Adipocyte (in vitro differentiated cells): ENCODE results near the gene VGLL2.

Experiments
- DNase-seq: peaks from one replicate; pipeline ENCODE4 v3.0.0-alpha.2; 2015; ENCODE audit warnings: low read depth
- H3K27me3 ChIP-seq: replicated peaks from 2 replicates; pipeline ENCODE4 v1.7.0; 2013; ENCODE audit warnings: mild to moderate bottlenecking, low read length, moderate library complexity; ENCODE audit not compliant: control insufficient read depth, insufficient read depth
- H3K36me3 ChIP-seq: 2 replicates; pipeline ENCODE4 v1.7.0; 2013; ENCODE audit warnings: low read length, mild to moderate bottlenecking, moderate library complexity; ENCODE audit not compliant: control insufficient read depth, insufficient read depth, severe bottlenecking
- H3K4me1 ChIP-seq: 2 replicates; pipeline ENCODE4 v1.7.0; 2013; ENCODE audit warnings: mild to moderate bottlenecking, low read length, moderate library complexity; ENCODE audit not compliant: control insufficient read depth, insufficient read depth
- H3K4me3 ChIP-seq: 2 replicates; pipeline ENCODE4 v1.7.0; 2013; ENCODE audit warnings: mild to moderate bottlenecking, low read length, moderate library complexity
- H3K9ac ChIP-seq: 2 replicates; pipeline ENCODE4 v1.7.0; 2013; ENCODE audit warnings: mild to moderate bottlenecking, low read length, moderate library complexity
- H3K9me3 ChIP-seq: 2 replicates; pipeline ENCODE4 v1.7.0; 2013; ENCODE audit warnings: mild to moderate bottlenecking, low read length, moderate library complexity; ENCODE audit not compliant: control insufficient read depth

VGLL2 gene

DNA sequence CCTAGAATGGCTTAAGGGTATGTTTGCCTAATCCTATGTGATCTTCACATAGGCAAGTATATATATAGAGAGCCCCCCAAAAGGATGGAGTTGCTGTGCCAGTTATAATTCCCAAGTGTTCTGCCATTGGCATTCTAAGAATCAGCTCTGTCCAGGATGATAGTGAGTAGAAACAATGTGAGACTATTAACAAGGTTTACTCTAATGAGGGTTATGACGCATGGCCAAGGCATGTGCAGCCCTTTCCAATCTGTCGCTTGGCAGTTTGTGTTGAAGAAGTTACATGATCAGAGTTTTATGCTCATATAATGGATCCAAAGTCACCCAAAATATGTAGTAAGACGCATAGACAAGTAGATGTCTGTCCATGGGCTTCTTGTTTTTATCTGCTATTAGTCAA is 33.6 kb downstream of the VGLL2 start:
- Histone ChIP-seq H3K4me1 (peaks cover 3% of the 10 kb centered on the region), H3K27me3 (no peaks in the 10 kb centered on the region), H3K9ac (no peak overlapping the region), H3K36me3 (no peaks in the 10 kb centered on the region), H3K4me3 (no peak overlapping the region), H3K9me3 (no peaks in the 10 kb centered on the region)
- DNase-seq, result no peak

DNA sequence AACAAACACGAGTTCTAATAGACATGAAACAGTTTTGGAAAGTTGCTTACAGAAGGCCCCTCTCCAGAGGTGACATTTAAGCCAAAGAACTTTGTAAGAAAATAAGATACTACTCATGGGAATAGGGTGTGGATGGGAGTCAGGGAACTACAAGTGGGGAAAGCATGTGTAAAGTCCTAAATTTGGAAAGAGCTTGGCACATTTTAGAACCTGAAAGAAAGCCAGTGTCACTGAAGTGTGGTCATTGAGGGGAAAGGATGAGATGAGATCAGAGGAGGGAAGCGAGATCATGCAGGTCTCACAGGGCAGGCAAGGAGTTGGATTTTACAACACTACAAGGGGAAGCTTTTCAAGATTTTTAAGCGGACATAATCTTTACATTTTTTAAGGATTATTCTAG is 38.0 kb downstream of the VGLL2 start:
- H3K9me3 ChIP-seq, result no peaks in the 10 kb centered on the region
- H3K27me3 ChIP-seq, result no peaks in the 10 kb centered on the region
- H3K4me1 ChIP-seq, result peaks cover 3% of the 10 kb centered on the region
- H3K4me3 ChIP-seq, result no peak overlapping the region
- H3K36me3 ChIP-seq, result no peaks in the 10 kb centered on the region
- no peak for DNase-seq
- no peak overlapping the region for H3K9ac ChIP-seq

DNA sequence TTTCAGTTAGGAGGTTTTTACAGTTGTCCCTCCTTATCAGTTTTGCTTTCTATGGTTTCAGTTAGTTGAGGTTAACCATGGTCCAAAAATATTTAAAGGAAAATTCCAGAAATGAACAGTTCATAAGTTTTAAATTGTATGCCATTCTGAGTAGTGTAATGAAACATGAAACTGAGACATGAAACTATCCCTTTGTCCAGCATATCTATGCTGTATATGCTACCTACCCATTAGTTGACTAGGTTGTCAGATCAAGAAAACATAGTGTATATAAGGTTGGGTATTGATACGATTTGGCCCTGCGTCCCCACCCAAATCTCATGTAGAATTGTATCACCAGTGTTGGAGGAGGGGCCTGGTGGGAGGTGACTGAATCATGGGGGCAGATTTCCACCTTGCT is 39.1 kb downstream of the VGLL2 start:
- Histone ChIP-seq H3K9ac (no peak overlapping the region), H3K4me1 (peaks cover 3% of the 10 kb centered on the region), H3K36me3 (no peaks in the 10 kb centered on the region), H3K9me3 (no peaks in the 10 kb centered on the region), H3K27me3 (no peaks in the 10 kb centered on the region), H3K4me3 (no peak overlapping the region)
- DNase-seq, result no peak

DNA sequence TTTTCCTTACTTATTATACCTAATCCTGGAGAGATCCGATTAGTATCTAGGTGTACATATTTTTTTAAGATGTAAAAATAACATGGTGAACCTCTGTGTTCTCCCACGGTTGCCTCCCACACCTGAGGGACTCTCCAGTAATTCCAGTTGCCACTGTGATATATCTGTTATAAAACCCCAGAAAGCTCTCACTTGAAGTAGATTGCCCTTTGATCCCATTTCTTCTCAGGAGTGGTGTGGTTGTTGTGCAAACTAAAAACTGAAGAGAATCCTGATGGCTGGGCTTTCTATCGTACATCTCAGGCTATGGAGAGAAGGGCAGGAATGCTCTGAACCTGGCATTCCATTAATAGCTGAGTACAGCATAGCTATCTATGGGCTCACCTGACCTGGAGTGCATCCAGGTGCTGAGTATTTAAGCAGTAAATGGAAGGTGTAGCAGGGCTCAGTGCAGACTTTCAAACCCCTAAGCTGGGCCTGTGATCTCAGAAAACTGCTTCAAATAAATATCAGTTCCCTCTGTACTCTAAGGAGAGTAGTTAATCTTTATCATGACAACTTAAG is 41.0 kb downstream of the VGLL2 start:
- H3K4me3 ChIP-seq, result no peak overlapping the region
- peaks cover 3% of the 10 kb centered on the region for H3K4me1 ChIP-seq
- no peaks in the 10 kb centered on the region for H3K27me3 ChIP-seq
- H3K36me3 ChIP-seq, result no peaks in the 10 kb centered on the region
- H3K9ac ChIP-seq, result no peak overlapping the region
- DNase-seq, result no peak
- H3K9me3 ChIP-seq, result no peaks in the 10 kb centered on the region

DNA sequence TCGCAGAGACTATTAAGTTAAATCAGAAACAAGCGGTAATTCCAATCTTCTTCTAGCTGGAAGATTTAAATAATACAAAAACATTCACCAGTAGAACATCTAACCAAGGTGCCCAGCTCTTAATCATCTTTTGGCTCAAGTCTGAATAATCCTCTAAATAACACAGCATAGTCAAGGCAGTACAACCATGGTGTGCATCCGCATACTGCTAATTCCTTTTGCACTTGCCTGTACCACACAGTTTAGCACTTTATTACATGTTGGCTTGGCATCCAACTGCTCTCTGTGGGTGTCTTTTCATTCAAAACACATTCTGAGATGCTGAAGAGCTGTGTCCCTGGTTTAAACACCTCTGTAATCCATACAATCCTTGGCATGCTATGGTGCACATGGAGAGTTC is 42.3 kb downstream of the VGLL2 start:
- peaks cover 3% of the 10 kb centered on the region for H3K4me1 ChIP-seq
- DNase-seq, result no peak
- no peaks in the 10 kb centered on the region for H3K9me3 ChIP-seq
- H3K27me3 ChIP-seq, result peaks cover 5% of the 10 kb centered on the region
- no peaks in the 10 kb centered on the region for H3K36me3 ChIP-seq
- no peak overlapping the region for H3K9ac ChIP-seq
- H3K4me3 ChIP-seq, result no peak overlapping the region

DNA sequence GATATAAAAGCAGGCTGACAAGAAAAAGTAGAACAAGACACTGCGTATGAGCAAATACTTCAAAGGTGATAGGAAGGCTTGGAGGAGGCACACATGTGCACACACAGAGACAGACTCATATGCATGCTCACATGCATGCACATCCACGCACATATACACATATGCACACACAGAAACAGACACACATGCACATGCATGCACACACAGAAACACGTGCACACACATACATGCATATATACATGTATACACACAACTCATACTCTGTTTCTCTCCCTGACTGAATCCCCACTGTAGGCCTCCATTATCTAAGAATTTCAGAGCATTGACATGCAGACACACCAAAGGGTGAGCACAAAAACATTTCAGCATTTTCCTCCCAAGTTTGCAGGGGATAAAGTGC is 43.7 kb downstream of the VGLL2 start:
- H3K9me3 ChIP-seq, result no peaks in the 10 kb centered on the region
- H3K4me3 ChIP-seq, result no peak overlapping the region
- no peaks in the 10 kb centered on the region for H3K4me1 ChIP-seq
- H3K27me3 ChIP-seq, result peaks cover 5% of the 10 kb centered on the region
- H3K36me3 ChIP-seq, result no peaks in the 10 kb centered on the region
- H3K9ac ChIP-seq, result no peak overlapping the region
- no peak for DNase-seq

DNA sequence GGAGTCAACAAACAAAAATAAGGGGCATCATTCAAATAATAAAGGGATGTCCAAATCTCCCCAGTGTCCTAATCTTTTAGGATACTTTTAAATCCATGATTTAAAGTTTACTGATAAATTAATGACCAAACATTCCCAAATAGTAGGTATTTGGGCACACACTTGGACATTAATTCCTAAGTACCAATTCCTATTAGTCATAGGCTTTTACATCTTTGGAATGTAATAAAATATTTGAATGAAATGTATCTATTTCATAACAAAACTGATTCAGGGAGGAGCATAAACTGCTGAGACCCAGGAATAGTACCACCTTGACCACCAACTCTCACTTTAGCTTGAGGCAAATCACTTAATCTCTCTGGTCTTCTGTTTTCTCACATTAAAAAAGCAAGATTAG is 44.3 kb downstream of the VGLL2 start:
- Histone ChIP-seq H3K27me3 (peaks cover 5% of the 10 kb centered on the region), H3K36me3 (no peaks in the 10 kb centered on the region), H3K4me1 (no peaks in the 10 kb centered on the region), H3K9ac (no peak overlapping the region), H3K9me3 (no peaks in the 10 kb centered on the region), H3K4me3 (no peak overlapping the region)
- no peak for DNase-seq

DNA sequence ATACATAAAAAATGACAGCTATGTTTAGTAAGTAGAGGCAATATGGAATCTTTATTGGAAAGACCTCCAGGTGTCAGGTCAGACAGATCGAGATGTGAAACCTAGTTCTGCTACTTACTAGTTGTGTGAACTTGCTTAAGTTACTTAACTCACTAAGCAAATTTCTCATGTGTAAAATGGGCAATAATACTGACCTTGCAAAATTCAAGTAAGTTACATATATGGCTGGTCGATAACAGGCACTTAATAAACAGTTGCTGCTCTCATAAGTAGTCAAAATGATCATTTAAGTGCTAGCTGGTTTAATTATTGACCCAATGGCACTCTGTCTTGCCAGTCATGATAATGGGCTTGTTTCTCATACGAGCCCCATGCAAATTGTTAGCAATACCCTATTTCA is 46.0 kb downstream of the VGLL2 start:
- H3K36me3 ChIP-seq, result no peaks in the 10 kb centered on the region
- no peak overlapping the region for H3K4me3 ChIP-seq
- H3K9ac ChIP-seq, result no peak overlapping the region
- no peaks in the 10 kb centered on the region for H3K4me1 ChIP-seq
- peaks cover 5% of the 10 kb centered on the region for H3K27me3 ChIP-seq
- no peaks in the 10 kb centered on the region for H3K9me3 ChIP-seq
- no peak for DNase-seq

DNA sequence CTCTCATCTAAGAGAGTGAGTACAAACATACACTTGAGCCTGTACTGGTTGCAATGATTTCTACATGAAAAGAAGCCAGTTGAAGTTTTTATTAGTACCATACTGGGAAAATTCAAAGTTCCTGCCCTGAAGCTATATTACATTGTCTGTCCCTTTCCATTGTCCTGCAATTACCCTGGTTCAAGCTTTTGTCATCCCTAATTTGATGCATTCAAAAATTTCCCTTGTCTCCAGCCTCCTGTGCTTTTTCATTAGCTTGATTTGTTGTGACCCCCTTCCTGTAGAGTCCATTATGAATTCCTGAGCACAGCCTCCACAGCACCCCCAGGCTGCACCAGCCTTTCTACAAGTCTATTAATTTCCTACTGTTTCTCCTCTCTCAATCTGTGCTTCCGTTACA is 46.4 kb downstream of the VGLL2 start:
- no peaks in the 10 kb centered on the region for H3K9me3 ChIP-seq
- H3K4me3 ChIP-seq, result no peak overlapping the region
- H3K4me1 ChIP-seq, result no peaks in the 10 kb centered on the region
- no peaks in the 10 kb centered on the region for H3K36me3 ChIP-seq
- H3K9ac ChIP-seq, result no peak overlapping the region
- no peak for DNase-seq
- H3K27me3 ChIP-seq, result peaks cover 5% of the 10 kb centered on the region

DNA sequence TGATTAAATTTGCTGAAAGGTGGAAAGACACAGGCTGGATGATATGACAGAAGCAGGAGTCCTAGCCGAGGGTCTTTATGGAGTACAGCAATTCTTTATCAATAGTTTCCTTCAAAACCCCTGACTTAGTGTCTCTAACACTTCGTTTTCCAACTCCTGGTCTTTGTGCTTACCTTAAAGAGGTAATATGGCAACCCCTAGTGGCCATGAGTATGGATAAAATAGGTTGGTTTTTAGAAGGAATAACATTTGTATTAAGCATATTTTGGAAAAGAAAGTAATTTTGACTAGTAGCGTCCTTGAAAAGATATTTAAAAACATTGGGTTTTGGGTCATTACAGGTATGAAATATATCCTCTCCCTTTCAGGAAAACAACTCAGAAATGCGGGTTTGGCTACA is 51.9 kb downstream of the VGLL2 start:
- H3K9me3 ChIP-seq, result no peaks in the 10 kb centered on the region
- H3K4me3 ChIP-seq, result no peak overlapping the region
- no peaks in the 10 kb centered on the region for H3K4me1 ChIP-seq
- no peak overlapping the region for H3K9ac ChIP-seq
- H3K27me3 ChIP-seq, result peaks cover 2% of the 10 kb centered on the region
- peak; percentile 6 for DNase-seq
- no peaks in the 10 kb centered on the region for H3K36me3 ChIP-seq
